GM18508 (cell line): ENCODE measurements around the gene NOX3.

ENCODE experiments used
- ATAC-seq: cut with Tn5 transposase; IDR thresholded peaks from one replicate; pipeline ENCODE4 v1.9.1; 2021; ENCODE audit warnings: moderate number of reproducible peaks; ENCODE audit not compliant: insufficient read depth, unreplicated experiment

Gene NOX3

GRCh38 chr6:155436981-155437749 is 18.5 kb downstream of the NOX3 start:
- no peak for ATAC-seq

GRCh38 chr6:155434829-155435423 is 20.7 kb downstream of the NOX3 start:
- ATAC-seq, result no peak

- no peak for ATAC-seq
Measured at GRCh38 chr6:155434096-155434495, 21.5 kb downstream of the NOX3 start.

- no peak for ATAC-seq
Measured at GRCh38 chr6:155432293-155432692, 23.3 kb downstream of the NOX3 start.

GRCh38 chr6:155429321-155429893 is 26.2 kb downstream of the NOX3 start:
- ATAC-seq, result no peak

GRCh38 chr6:155426408-155426945 is 29.2 kb downstream of the NOX3 start:
- no peak for ATAC-seq

- no peak for ATAC-seq
Measured at GRCh38 chr6:155424181-155424580, 31.5 kb downstream of the NOX3 start.

- ATAC-seq, result no peak
Measured at GRCh38 chr6:155422635-155423034, 33.0 kb downstream of the NOX3 start.

- no peak for ATAC-seq
Measured at GRCh38 chr6:155420492-155420891, 35.1 kb downstream of the NOX3 start.

- no peak for ATAC-seq
Measured at GRCh38 chr6:155419161-155419560, 36.5 kb downstream of the NOX3 start.

GRCh38 chr6:155418017-155418761 is 37.5 kb downstream of the NOX3 start:
- ATAC-seq, result peak; percentile 36

GRCh38 chr6:155417454-155417853 is 38.2 kb downstream of the NOX3 start:
- ATAC-seq, result no peak

GRCh38 chr6:155415953-155416352 is 39.7 kb downstream of the NOX3 start:
- no peak for ATAC-seq

- ATAC-seq, result no peak
Measured at GRCh38 chr6:155414049-155414448, 41.6 kb downstream of the NOX3 start.

- no peak for ATAC-seq
Measured at GRCh38 chr6:155412335-155412734, 43.3 kb downstream of the NOX3 start.

GRCh38 chr6:155411154-155412052 is 44.2 kb downstream of the NOX3 start:
- no peak for ATAC-seq

- ATAC-seq, result no peak
Measured at GRCh38 chr6:155409391-155409790, 46.2 kb downstream of the NOX3 start.

- ATAC-seq, result no peak
Measured at GRCh38 chr6:155408981-155409380, 46.7 kb downstream of the NOX3 start.

GRCh38 chr6:155408231-155408630 is 47.4 kb downstream of the NOX3 start:
- ATAC-seq, result no peak

- no peak for ATAC-seq
Measured at GRCh38 chr6:155406801-155407200, 48.8 kb downstream of the NOX3 start.
